GM18505 (cell line): ENCODE results near the gene ZGLP1.

Experiments
- ATAC-seq: cut with Tn5 transposase; IDR thresholded peaks from one replicate; pipeline ENCODE4 v1.9.1; 2021; ENCODE audit not compliant: unreplicated experiment
- POLR2A ChIP-seq: IDR thresholded peaks from 4 replicates; pipeline ENCODE4 v1.6.1; 2011; ENCODE audit warnings: borderline replicate concordance; ENCODE audit not compliant: insufficient read depth, insufficient read length; ENCODE audit errors: extremely low read depth

Gene ZGLP1

GRCh38 chr19:10268071-10268470, 41.5 kb downstream of the ZGLP1 start:
- ATAC-seq = no peak
- no peak for TF ChIP-seq POLR2A

GRCh38 chr19:10266706-10267105, 42.9 kb downstream of the ZGLP1 start:
- no peak for TF ChIP-seq POLR2A
- no peak for ATAC-seq

- TF ChIP-seq POLR2A = no peak
- ATAC-seq = no peak
These were observed 46.8 kb downstream of the ZGLP1 start for GRCh38 chr19:10262771-10263170.

- TF ChIP-seq POLR2A = no peak
- ATAC-seq = no peak
These were observed 49.5 kb downstream of the ZGLP1 start for GRCh38 chr19:10260141-10260584.

- no peak for ATAC-seq
- no peak for TF ChIP-seq POLR2A
These were observed 50.3 kb downstream of the ZGLP1 start for GRCh38 chr19:10259162-10259905.

GRCh38 chr19:10258080-10258710, 51.4 kb downstream of the ZGLP1 start:
- no peak for ATAC-seq
- no peak for TF ChIP-seq POLR2A

GRCh38 chr19:10256970-10257615, 52.5 kb downstream of the ZGLP1 start:
- no peak for ATAC-seq
- TF ChIP-seq POLR2A = no peak

- no peak for ATAC-seq
- no peak for TF ChIP-seq POLR2A
These were observed 53.1 kb downstream of the ZGLP1 start for GRCh38 chr19:10256551-10256950.

GRCh38 chr19:10255358-10255757, 54.3 kb downstream of the ZGLP1 start:
- no peak for ATAC-seq
- no peak for TF ChIP-seq POLR2A
